Measurements from ENCODE around the gene MAP3K14.

Gene MAP3K14

DNA sequence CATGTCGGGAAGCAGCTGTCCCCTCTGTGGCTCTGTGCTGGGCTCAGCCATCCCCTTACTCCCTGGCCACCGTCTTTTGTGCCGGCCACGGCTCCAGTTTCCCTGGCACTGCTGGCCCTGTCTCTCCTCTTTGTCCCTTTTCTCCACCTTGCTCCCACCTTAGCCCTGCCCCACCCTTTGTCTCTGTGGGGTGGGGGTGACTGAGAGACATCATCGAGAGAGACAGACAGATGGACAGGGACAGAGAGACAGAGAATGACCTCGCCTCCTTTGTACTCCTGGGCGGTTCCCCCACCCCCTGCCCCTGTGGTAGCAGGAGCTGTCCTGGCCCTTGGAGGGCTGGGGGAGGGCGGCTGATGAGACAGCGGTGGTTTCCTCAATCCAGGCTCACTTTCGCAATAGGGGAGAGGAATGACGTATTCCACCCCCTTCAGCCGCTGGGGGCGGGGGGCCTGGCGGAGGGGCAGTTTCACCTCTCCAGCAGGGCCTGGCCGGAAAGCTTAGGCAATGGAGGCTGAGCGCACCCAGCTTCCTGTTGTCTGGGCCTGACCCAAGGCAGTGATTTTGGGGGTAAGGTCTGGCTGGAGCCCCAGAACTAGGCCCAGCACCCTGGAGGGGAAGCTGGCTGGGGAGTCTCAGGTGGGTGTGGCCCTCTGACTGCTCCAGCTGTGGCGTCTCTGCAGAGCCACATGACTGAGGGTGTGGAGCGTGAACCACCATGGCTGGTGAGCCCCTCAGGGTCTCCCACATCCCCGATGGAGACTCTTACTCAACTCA is 87.9 kb downstream of the MAP3K14 start:
- H3K9ac ChIP-seq (ENCODE audit: low read depth in 1 of 2, low read length in 2 of 2), result peak overlapping the region; percentile 50 to 63
- H3K4me3 ChIP-seq (ENCODE audit: low read length in 2 of 2), result peak overlapping the region in 1 of 2 donors; percentile 37
- no peaks in the 10 kb centered on the region for H3K9me3 ChIP-seq (ENCODE audit: control insufficient read depth in 2 of 2, low read length in 2 of 2)
- H3K27ac ChIP-seq (ENCODE audit: low read depth in 2 of 2, low read length in 2 of 2), result peak overlapping the region; percentile 79 to 88
- no peaks in the 10 kb centered on the region for H3K27me3 ChIP-seq (ENCODE audit: control insufficient read depth in 2 of 2, insufficient read depth in 2 of 2, low read length in 2 of 2)
- H3K4me1 ChIP-seq (ENCODE audit: control insufficient read depth in 2 of 2, insufficient read depth in 2 of 2, low read length in 2 of 2), result peaks cover 40 to 44% of the 10 kb centered on the region in 2 donors
- no peaks in the 10 kb centered on the region for H3K36me3 ChIP-seq (ENCODE audit: control insufficient read depth in 2 of 2, insufficient read depth in 2 of 2, low read length in 2 of 2)

DNA sequence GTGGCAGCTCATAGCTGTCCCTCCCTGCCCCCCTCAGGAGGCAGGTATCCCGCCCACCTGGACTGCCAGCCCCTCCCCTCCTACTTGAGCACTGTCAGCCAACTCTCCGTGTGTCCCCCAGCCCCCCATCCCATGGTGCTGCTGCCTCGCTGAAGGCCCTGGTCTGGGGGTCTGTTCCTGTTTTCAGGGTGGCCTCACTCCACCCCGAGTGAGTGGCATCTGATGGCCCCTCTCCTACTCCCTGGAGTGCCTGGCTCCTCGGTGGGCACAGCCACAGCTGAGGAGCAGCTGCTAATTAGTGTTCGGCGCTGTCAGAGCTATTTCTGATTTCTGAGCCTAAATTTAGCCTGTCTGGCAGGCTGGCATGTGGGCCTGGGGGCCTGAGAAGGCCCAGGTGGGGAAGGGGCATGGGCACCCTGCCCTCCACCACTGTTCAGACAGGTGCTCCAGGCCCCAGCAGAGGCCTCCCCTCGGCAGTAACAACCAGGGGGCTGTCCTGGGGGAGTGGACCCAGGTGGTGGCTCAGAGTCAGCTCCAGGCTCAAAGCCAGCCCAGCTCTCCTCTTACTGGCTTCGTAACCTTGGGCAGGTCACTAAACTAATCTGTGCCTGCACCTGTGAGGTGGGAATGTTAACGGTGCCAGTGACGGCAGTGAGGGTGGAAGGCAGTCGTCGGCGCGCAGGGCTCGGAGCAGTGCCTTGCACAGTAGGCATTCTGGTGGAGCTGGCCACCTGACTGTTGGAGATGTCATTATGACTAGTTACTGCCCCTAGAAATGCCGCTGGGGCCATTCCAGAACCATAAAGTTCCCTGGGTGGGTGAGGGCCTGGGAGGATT is 88.7 kb downstream of the MAP3K14 start:
- Histone ChIP-seq H3K4me3 (ENCODE audit: low read length in 2 of 2) (peak overlapping the region in 1 of 2 donors; percentile 57), H3K9me3 (ENCODE audit: control insufficient read depth in 2 of 2, low read length in 2 of 2) (no peaks in the 10 kb centered on the region), H3K4me1 (ENCODE audit: control insufficient read depth in 2 of 2, insufficient read depth in 2 of 2, low read length in 2 of 2) (peaks cover 47 to 50% of the 10 kb centered on the region in 2 donors), H3K9ac (ENCODE audit: low read depth in 1 of 2, low read length in 2 of 2) (peak overlapping the region; percentile 50 to 63), H3K36me3 (ENCODE audit: control insufficient read depth in 2 of 2, insufficient read depth in 2 of 2, low read length in 2 of 2) (no peaks in the 10 kb centered on the region), H3K27ac (ENCODE audit: low read depth in 2 of 2, low read length in 2 of 2) (peak overlapping the region; percentile 79 to 88), H3K27me3 (ENCODE audit: control insufficient read depth in 2 of 2, insufficient read depth in 2 of 2, low read length in 2 of 2) (peaks cover 0 to under 1% of the 10 kb centered on the region in 2 donors)

DNA sequence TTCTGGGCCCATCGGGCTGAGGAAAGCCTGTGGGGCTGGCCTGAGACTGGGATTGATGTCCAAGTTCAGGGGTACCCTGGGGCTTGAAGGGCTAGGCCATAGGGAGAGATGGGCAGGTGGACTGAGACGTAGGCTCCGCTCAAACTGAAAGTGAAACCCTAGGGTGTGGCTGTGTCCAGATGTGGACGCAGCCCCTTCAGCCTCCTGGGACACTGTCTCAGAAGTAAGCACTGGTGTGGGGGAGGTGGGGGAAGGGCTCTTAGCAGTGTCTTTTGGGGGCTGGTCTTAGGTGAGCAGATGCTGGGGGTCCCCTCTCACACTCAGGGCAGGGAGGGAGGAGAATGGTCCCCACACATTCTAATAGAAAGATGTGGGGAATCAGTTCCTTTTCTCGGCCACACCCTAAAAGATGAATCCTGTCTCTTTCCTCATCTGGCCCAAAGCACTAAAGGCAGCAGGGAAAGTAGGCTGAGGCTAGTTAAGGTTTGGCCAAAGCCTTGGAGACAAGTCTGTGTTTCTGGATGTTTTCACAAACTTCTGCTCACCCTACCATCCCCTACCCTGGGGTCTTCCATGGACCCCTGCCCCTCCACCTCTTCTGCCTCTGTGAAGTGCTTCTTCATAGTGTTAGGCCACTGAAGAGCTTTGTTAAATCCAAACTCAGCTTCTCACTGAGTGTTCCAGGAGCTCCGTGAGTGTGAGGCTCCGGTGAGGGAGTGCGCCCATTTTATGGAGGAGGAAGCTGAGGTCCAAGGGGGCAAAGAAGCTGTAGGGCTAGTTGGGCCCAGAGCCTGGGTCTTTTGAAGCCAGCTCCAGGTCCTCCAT is 89.5 kb downstream of the MAP3K14 start:
- peaks cover 49 to 50% of the 10 kb centered on the region in 2 donors for H3K4me1 ChIP-seq (ENCODE audit: control insufficient read depth in 2 of 2, insufficient read depth in 2 of 2, low read length in 2 of 2)
- H3K4me3 ChIP-seq (ENCODE audit: low read length in 2 of 2), result peak overlapping the region; percentile 3 to 57
- peak overlapping the region; percentile 42 to 63 for H3K9ac ChIP-seq (ENCODE audit: low read depth in 1 of 2, low read length in 2 of 2)
- H3K27me3 ChIP-seq (ENCODE audit: control insufficient read depth in 2 of 2, insufficient read depth in 2 of 2, low read length in 2 of 2), result peaks cover 0 to 2% of the 10 kb centered on the region in 2 donors
- H3K36me3 ChIP-seq (ENCODE audit: control insufficient read depth in 2 of 2, insufficient read depth in 2 of 2, low read length in 2 of 2), result no peaks in the 10 kb centered on the region
- no peaks in the 10 kb centered on the region for H3K9me3 ChIP-seq (ENCODE audit: control insufficient read depth in 2 of 2, low read length in 2 of 2)
- H3K27ac ChIP-seq (ENCODE audit: low read depth in 2 of 2, low read length in 2 of 2), result peak overlapping the region; percentile 79 to 88

DNA sequence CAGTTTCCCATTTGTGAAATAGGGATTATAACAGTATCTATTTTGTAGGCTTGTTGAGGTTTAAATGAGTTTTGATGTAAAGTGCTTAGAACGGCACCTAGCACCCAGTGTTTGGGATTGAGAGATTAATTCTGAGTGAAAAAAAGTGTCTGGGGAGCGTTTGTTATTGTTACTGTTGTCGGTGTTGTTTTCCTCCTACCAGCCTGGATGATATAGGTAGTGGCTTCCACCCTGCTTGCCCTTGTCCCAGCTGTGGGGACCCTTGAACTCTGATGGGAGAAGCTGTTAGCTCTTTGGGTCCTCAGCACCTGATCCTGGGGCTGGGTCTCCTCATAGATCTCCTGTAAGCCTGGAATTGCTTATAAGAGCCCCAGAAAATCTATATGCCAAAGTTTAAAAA is 90.2 kb downstream of the MAP3K14 start:
- H3K4me1 ChIP-seq (ENCODE audit: control insufficient read depth in 2 of 2, insufficient read depth in 2 of 2, low read length in 2 of 2), result peaks cover 48 to 50% of the 10 kb centered on the region in 2 donors

DNA sequence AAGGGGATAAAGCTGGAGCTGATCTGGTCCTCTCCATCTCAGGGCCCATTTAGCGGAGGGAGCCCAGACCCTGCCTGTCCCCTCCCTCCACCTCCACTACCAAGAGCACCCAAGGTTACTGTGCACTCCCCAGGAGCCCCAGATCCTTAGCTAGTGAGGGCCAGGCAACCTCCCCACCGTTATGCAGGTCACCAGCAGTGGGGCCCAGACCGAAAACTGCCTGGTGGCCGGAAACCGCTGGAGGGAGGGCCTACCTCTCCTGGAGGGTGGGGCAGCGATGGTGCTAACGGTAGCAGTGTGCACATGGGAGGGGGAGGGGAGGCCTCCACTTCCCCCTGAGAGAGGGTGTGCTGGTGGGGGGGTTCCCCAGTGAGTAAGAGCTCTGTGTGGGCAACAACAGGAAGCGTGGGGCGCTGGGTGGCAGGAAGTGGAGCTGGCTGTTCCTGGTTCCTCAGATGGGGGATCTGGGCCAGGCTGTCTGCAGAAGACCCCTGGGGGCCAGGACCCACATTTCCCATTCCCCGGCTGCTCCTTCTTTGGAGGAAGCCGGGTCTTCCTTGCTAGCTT is 90.8 kb downstream of the MAP3K14 start:
- H3K4me1 ChIP-seq (ENCODE audit: control insufficient read depth in 2 of 2, insufficient read depth in 2 of 2, low read length in 2 of 2), result peaks cover 50 to 54% of the 10 kb centered on the region in 2 donors

More for the DNA sequence above, 90.2 kb downstream of the MAP3K14 start:
- no peaks in the 10 kb centered on the region for H3K36me3 ChIP-seq (ENCODE audit: control insufficient read depth in 2 of 2, insufficient read depth in 2 of 2, low read length in 2 of 2)
- H3K27ac ChIP-seq (ENCODE audit: low read depth in 2 of 2, low read length in 2 of 2), result peak overlapping the region; percentile 79 to 88
- H3K9me3 ChIP-seq (ENCODE audit: control insufficient read depth in 2 of 2, low read length in 2 of 2), result no peaks in the 10 kb centered on the region
- H3K27me3 ChIP-seq (ENCODE audit: control insufficient read depth in 2 of 2, insufficient read depth in 2 of 2, low read length in 2 of 2), result peaks cover 0 to 2% of the 10 kb centered on the region in 2 donors
- peak overlapping the region in 1 of 2 donors; percentile 57 for H3K4me3 ChIP-seq (ENCODE audit: low read length in 2 of 2)
- peak overlapping the region; percentile 24 to 60 for H3K9ac ChIP-seq (ENCODE audit: low read depth in 1 of 2, low read length in 2 of 2)

DNA sequence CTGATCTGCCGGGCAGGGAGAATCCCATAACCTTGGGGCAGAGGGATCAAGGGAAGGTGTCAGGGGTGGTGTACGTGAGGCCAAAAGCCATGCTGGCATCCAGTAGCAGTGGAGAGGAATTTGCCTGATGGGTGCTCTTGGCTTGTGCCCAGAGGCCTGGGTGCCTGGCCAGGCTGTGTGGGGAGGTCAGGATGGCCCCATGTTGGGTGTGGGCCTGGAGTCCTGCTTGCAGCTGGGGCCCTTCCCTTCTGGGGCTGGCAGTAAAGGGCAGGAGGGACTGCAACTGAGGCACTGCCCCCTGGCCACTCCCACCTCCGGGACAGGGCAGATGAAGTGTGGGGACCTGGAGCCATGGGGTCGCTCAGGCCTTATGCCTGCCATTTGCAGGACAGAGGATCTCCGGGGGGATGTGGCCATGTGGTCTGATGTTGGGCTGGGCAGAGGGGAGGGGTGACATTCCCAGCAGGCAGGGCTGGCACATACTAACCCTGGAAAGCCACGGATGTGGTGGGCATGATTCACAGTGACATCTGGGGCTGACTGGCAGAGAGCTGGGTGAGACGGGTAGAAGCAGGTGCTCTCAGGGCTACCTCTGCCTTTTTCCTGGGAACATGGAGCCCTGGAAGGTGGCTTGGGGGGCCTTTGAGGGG is 91.6 kb downstream of the MAP3K14 start:
- Histone ChIP-seq H3K4me3 (ENCODE audit: low read length in 2 of 2) (peak overlapping the region; percentile 27 to 72), H3K4me1 (ENCODE audit: control insufficient read depth in 2 of 2, insufficient read depth in 2 of 2, low read length in 2 of 2) (peaks cover 46 to 51% of the 10 kb centered on the region in 2 donors)

More for the DNA sequence above, 90.8 kb downstream of the MAP3K14 start:
- H3K9me3 ChIP-seq (ENCODE audit: control insufficient read depth in 2 of 2, low read length in 2 of 2), result no peaks in the 10 kb centered on the region
- peaks cover 0 to 2% of the 10 kb centered on the region in 2 donors for H3K27me3 ChIP-seq (ENCODE audit: control insufficient read depth in 2 of 2, insufficient read depth in 2 of 2, low read length in 2 of 2)
- H3K27ac ChIP-seq (ENCODE audit: low read depth in 2 of 2, low read length in 2 of 2), result peak overlapping the region; percentile 79 to 88
- peak overlapping the region; percentile 36 to 70 for H3K9ac ChIP-seq (ENCODE audit: low read depth in 1 of 2, low read length in 2 of 2)
- no peaks in the 10 kb centered on the region for H3K36me3 ChIP-seq (ENCODE audit: control insufficient read depth in 2 of 2, insufficient read depth in 2 of 2, low read length in 2 of 2)
- peak overlapping the region in 1 of 2 donors; percentile 72 for H3K4me3 ChIP-seq (ENCODE audit: low read length in 2 of 2)

DNA sequence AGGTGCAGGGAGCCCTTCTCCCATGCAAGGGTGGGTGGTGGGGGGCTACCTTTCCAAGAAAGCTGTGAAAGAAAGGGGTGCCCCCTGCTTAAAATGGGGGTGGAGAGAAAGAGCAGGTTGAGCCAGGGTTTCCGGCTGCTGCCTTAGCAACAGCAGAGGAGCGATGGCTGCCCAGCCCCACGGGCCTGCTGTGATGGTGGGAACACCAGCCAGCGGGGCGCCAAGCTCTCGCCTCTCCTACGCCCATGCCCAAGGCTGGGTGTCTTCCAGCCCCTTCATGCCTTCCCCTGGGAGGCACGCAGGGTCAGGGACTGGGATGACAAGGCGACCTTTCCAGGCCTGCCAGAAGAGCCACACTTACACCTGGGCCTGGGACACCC is 92.2 kb downstream of the MAP3K14 start:
- peaks cover 2 to 9% of the 10 kb centered on the region in 2 donors for H3K27me3 ChIP-seq (ENCODE audit: control insufficient read depth in 2 of 2, insufficient read depth in 2 of 2, low read length in 2 of 2)
- peak overlapping the region; percentile 79 to 88 for H3K27ac ChIP-seq (ENCODE audit: low read depth in 2 of 2, low read length in 2 of 2)
- peak overlapping the region; percentile 27 to 72 for H3K4me3 ChIP-seq (ENCODE audit: low read length in 2 of 2)
- H3K36me3 ChIP-seq (ENCODE audit: control insufficient read depth in 2 of 2, insufficient read depth in 2 of 2, low read length in 2 of 2), result no peaks in the 10 kb centered on the region
- H3K9ac ChIP-seq (ENCODE audit: low read depth in 1 of 2, low read length in 2 of 2), result peak overlapping the region; percentile 36 to 56
- no peaks in the 10 kb centered on the region for H3K9me3 ChIP-seq (ENCODE audit: control insufficient read depth in 2 of 2, low read length in 2 of 2)
- H3K4me1 ChIP-seq (ENCODE audit: control insufficient read depth in 2 of 2, insufficient read depth in 2 of 2, low read length in 2 of 2), result peaks cover 46 to 47% of the 10 kb centered on the region in 2 donors

More for the DNA sequence above, 91.6 kb downstream of the MAP3K14 start:
- Histone ChIP-seq H3K9me3 (ENCODE audit: control insufficient read depth in 2 of 2, low read length in 2 of 2) (no peaks in the 10 kb centered on the region), H3K36me3 (ENCODE audit: control insufficient read depth in 2 of 2, insufficient read depth in 2 of 2, low read length in 2 of 2) (no peaks in the 10 kb centered on the region), H3K27ac (ENCODE audit: low read depth in 2 of 2, low read length in 2 of 2) (peak overlapping the region; percentile 79 to 88), H3K27me3 (ENCODE audit: control insufficient read depth in 2 of 2, insufficient read depth in 2 of 2, low read length in 2 of 2) (peaks cover 2 to 8% of the 10 kb centered on the region in 2 donors), H3K9ac (ENCODE audit: low read depth in 1 of 2, low read length in 2 of 2) (peak overlapping the region; percentile 36 to 70)

DNA sequence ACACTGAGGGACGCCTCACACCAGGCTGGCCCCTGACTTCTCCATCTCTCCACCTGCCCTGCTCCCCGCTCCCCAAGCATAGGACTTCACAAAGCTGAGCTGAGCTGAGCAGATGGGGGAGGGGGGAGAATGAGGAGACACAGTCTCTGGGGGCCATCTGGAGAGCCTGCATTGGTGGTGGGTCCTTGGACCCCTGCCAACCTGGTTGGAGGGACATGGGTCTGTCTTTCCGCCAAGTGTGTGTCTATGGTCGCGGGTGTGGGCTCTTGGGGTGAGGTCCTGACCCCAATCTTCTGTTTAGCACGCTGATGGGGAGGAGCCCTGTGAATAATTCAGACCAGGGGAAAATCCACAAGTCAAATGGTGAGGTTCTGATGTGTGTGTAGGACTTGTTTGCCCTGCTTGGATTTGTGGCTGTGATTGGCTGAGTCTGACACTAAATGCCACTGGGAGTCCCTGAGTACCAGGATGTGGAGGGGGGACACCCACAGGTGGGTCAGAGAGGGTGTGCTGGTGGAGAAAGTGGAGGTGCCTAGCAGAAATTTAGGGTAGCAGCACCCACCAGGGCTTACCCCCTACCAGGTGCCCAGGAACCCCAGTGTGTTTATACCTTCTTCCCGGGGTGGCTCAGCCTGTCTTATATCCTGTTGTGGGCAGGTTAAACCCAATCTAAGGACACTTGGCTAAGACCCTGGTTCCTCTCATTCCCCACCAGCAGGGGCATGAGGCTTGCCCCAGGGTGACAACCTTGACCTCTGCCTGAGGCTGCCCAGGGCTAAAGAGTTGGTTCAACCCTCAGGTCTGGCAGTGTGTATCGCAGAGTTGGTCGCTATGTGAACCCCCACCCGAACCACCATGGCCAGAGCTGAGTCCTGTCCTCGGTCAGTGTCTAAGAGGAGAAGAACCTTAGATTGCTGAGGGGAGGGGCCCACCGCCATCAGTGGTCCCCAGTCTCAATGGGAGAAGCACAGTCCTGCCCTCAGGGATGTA is 93.0 kb downstream of the MAP3K14 start:
- Histone ChIP-seq H3K4me3 (ENCODE audit: low read length in 2 of 2) (peak overlapping the region; percentile 44 to 72), H3K36me3 (ENCODE audit: control insufficient read depth in 2 of 2, insufficient read depth in 2 of 2, low read length in 2 of 2) (no peaks in the 10 kb centered on the region), H3K9me3 (ENCODE audit: control insufficient read depth in 2 of 2, low read length in 2 of 2) (no peaks in the 10 kb centered on the region), H3K27me3 (ENCODE audit: control insufficient read depth in 2 of 2, insufficient read depth in 2 of 2, low read length in 2 of 2) (peaks cover 2 to 9% of the 10 kb centered on the region in 2 donors), H3K27ac (ENCODE audit: low read depth in 2 of 2, low read length in 2 of 2) (peak overlapping the region; percentile 48 to 88), H3K9ac (ENCODE audit: low read depth in 1 of 2, low read length in 2 of 2) (peak overlapping the region; percentile 42 to 70), H3K4me1 (ENCODE audit: control insufficient read depth in 2 of 2, insufficient read depth in 2 of 2, low read length in 2 of 2) (peaks cover 38 to 43% of the 10 kb centered on the region in 2 donors)
